A172 (cell line): ENCODE measurements around the gene TTC24. TPM values are rescaled to one million over a fixed set of nuclear protein-coding genes. Genes with fewer than 3 reads are reported as not detected.
"Not testable (repeated sequence)": the region's sequence is repeated elsewhere in the genome, so short reads cannot be mapped to it uniquely, and the experiment has no call there.

Experiments
- DNase-seq: peaks from one replicate; pipeline ENCODE4 v3.0.0-alpha.2; 2015; ENCODE audit warnings: low spot score
- total RNA-seq: library from RNA; depleted of rRNA; stranded (reverse); fragments of >200 nt; shearing (Covaris generic); gene quantifications from 2 replicates; pipeline ENCODE4 v1.2.3, GENCODE V29; 2014

The TTC24 gene
- total RNA-seq, 1 experiment from 2014 or later = not detected

GRCh38 chr1:156587927-156588326 is 8.4 kb downstream of the TTC24 start:
- DNase-seq = not testable (repeated sequence)

- DNase-seq = no peak
These were observed 10.0 kb downstream of the TTC24 start for GRCh38 chr1:156589546-156589945.

DNA sequence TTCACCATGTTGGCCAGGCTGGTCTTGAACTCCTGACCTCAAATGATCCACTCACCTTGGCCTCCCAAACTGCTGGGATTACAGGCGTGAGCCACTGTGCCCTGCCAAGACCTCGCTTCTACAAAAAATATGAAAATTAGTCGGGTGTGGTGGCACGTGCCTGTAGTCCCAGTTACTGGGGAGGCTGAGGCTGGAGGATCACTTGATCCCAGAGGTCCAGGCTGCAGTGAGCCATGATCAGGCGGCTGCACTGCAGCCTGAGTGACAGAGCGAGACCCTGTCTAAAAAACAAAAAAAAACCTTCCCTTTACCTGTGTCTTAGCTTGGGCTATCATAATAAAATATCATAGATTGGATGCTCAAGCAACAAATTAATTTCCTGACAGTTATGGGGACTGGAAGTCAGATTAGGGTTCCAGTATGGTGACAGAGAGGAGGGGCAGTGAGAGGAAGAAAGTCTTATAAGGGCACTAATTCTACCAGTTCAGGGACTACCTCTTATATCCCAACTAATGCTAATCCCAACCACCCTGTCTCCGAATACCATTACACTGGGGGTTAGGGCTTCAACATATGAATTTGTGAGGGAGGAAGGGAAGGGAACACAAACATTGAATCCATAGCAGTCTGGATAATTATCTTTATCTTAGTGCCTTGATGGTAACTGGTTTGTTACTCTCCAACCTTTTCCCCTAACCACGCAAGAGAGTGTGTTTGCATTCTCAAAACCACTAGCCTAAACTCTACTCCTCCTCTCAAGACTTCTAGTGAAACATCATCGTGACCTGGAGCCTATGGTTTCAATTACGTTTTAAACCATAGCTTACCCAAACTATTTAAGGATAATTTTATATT is 11.0 kb downstream of the TTC24 start:
- no peak for DNase-seq

- DNase-seq = no peak
These were observed 11.6 kb downstream of the TTC24 start for GRCh38 chr1:156591181-156591431.

GRCh38 chr1:156591432-156592157 is 12.1 kb downstream of the TTC24 start, which contains the start of gene NAXE:
TSS of gene NAXE (plus strand) at chr1:156591776. CDS start at chr1:156591805, 29 bp downstream.
- peak; percentile 74 for DNase-seq

DNA sequence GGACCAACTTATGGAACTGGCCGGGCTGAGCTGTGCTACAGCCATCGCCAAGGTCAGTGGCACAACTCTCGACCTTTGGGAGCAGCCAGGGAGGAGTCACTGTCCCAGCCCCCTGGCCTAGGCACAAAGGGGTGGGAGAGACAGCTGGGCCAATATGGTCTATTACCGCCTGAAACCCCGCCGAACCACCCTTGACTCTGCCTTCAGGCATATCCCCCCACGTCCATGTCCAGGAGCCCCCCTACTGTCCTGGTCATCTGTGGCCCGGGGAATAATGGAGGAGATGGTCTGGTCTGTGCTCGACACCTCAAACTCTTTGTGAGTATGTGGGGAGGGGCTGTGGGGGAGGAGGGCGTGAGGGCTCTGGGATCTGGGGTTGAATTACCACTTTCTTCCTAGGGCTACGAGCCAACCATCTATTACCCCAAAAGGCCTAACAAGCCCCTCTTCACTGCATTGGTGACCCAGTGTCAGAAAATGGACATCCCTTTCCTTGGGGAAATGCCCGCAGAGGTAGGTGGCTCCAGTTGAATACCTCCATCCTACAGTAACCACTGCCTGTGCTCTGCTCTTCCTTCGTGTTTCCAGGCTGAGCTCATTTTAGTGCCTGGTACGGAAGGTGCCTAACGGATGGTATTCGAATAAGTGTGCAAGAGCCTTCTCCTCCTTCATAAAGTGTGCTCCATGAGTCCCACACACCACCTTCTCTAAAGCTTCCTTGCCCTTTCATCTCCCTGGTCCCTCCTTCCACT is 12.8 kb downstream of the TTC24 start:
- DNase-seq = no peak

DNA sequence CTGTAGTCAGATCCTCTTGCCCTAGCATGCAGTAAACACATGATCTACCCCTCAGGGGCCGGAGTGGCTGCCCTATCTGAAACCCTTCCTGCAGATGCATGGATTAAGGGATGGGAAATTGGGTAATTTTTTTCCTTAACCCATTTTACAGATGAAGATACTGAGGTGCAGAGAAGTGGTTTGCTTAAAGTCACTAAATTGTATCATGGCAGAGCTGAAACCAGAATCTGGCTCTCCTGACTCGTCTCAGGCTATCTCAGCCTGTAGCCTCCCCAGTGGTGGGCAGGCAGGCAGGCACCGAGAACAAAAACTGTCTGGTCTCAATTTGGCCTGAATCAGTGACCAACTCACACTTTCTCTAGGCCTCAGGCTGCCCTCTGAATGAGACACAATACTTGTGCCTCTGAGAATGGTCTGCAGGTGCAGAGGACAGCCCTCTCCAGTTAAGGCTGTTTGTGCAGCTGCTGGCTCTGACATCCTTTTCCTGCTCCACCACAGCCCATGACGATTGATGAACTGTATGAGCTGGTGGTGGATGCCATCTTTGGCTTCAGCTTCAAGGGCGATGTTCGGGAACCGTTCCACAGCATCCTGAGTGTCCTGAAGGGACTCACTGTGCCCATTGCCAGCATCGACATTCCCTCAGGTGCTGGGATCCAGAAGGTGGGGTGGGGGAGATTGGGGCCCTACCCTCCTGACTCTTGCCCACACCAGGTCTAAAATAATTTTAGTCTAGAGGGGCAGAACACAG is 13.6 kb downstream of the TTC24 start:
- no peak for DNase-seq

- no peak for DNase-seq
These were observed 14.1 kb downstream of the TTC24 start for GRCh38 chr1:156593661-156593989.

- no peak for DNase-seq
These were observed 14.7 kb downstream of the TTC24 start for GRCh38 chr1:156594190-156594589.

DNA sequence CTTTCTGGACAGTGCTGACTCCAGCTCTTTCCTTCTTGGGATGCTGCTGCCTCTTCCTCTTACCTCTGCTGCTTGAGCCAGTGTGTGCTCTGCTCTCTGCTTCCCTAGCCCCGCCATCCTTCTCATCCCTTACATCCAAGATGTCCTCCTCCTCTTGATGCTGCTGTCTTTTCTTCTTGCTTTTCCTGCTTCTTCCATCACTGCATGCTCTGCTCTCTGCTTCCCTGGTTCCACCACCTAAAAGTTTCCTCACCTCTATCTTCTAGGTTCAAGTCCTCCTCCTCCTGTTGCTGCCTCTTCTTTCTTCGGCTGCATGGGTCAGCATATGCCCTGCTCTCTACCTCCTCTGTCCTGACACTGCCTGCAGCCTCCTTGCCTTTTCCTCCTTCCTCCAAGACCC is 15.5 kb downstream of the TTC24 start:
- DNase-seq = no peak

DNA sequence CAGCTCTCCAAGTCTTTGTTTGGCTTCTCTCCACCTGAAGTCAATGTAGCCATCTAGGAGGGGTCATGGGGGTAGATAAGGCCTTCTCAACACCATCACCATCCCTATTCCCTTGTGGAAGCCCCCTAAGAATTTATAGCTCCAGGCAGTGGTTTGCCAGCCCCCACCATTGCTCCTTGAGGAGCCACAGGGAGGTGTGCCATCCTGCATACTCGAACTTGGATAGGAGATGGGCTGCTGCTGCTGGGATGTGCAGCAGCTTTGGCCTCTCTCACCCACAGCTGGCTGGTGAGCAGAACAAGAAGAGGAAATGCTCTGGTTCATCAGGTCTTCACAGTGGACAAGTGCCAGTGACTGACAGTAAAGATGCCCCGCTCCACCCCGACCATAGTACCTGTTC is 16.9 kb downstream of the TTC24 start:
- no peak for DNase-seq

DNA sequence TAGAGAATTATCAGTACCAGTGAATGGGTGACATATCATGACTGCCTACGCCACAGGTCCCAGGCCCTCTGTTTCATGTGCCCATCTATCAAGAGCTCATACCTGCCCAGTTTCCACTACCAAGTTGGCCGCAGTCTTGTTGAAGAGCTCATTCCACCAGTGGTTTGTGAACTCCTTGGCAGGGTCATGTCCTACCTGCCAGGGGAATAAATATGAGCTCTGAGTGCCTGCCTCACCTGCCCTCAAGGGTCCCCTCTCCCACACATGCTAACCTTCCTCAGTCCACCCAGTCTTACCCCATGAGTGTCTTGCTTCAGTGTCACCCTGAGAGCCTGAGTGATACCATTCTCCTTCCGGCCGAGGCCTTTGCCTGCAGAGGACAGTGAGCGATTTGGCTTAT is 18.6 kb downstream of the TTC24 start:
- no peak for DNase-seq

GRCh38 chr1:156598731-156599432 is 19.4 kb downstream of the TTC24 start:
- no peak for DNase-seq

DNA sequence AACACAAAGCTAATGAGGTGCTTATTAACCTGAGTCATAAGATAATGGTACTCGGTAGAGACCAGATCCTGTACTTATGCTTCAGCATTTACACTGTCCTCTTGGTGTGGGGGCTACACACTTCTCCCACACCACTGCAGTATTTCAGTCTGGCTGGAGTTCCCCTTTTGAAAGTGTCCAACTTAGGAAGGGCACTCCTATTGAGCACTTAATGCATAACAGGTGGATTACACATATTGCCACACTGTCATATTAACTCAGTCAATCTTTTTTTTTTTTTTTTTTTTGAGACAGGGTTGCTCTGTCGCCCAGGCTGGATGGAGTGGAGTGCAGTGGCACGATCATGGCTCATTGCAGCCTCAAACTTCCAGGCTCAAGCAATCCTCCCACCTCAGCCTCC is 20.3 kb downstream of the TTC24 start:
- no peak for DNase-seq

GRCh38 chr1:156600733-156601121 is 21.2 kb downstream of the TTC24 start:
- peak; percentile 60 for DNase-seq

- peak; percentile 93 for DNase-seq
These were observed 21.8 kb downstream of the TTC24 start, which contains the start of gene GPATCH4 for GRCh38 chr1:156601122-156601830. TSS of gene GPATCH4 (minus strand) at chr1:156601479.

- DNase-seq = no peak
These were observed 22.4 kb downstream of the TTC24 start for GRCh38 chr1:156601892-156602291.

GRCh38 chr1:156602557-156602993 is 23.1 kb downstream of the TTC24 start:
- DNase-seq = no peak

DNA sequence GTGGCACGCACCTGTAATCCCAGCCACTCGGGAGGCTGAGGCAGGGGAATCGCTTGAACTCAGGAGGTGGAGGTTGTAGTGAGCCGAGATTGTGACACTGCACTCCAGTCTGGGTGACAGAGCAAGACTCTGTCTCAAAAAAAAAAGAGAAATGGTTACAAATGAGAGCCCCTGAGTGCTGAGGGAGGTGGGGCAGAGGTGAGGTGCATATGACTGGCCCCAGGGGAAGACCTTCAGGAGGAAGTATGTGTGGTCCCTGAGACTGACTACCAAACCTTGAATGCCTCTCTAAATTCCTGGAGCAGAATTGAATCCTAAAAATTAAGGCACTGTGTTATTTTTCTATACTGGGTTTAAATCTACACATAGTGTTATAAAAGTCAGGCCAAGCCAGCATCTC is 27.8 kb downstream of the TTC24 start:
- not testable (repeated sequence) for DNase-seq

DNA sequence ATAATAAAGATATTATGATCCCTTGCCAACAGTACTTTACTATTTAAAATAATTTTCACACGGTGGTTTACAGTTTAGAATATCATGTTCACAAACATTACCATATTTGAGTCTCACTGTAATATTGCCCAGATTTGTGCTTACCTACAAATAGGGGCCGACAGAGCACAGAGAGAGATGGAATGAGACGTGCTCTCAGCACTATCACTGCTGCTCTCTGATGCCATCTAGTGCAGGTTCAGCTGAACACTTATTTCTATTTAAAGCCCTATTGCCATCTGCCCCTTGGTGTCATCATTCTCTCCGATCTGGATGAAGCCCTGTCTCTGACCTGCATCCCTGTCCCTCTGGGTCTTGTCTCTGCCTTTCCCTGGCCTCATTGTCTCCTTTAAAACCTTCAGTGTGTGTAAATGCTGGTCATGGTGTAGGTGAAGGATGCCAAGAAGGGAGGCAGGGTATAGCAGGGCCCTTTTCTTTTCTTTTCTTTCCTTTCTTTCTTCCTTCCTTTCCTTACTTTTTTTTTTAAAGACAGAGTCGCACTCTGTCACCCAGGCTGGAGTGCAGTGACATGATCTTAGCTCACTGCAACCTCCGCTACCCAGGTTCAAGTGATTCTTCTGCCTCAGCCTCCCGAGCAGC is 28.6 kb downstream of the TTC24 start:
- peak; percentile 93 for DNase-seq
